GM21717 (cell line): Measurements from ENCODE around the gene KCNMB2.
"Not testable (repeated sequence)": the region's sequence is repeated elsewhere in the genome, so short reads cannot be mapped to it uniquely, and the experiment has no call there.

Experiments
- ATAC-seq: cut with Tn5 transposase; IDR thresholded peaks from one replicate; pipeline ENCODE4 v1.9.1; 2021; ENCODE audit warnings: mild to moderate bottlenecking, moderate library complexity; ENCODE audit not compliant: unreplicated experiment

The KCNMB2 gene

DNA sequence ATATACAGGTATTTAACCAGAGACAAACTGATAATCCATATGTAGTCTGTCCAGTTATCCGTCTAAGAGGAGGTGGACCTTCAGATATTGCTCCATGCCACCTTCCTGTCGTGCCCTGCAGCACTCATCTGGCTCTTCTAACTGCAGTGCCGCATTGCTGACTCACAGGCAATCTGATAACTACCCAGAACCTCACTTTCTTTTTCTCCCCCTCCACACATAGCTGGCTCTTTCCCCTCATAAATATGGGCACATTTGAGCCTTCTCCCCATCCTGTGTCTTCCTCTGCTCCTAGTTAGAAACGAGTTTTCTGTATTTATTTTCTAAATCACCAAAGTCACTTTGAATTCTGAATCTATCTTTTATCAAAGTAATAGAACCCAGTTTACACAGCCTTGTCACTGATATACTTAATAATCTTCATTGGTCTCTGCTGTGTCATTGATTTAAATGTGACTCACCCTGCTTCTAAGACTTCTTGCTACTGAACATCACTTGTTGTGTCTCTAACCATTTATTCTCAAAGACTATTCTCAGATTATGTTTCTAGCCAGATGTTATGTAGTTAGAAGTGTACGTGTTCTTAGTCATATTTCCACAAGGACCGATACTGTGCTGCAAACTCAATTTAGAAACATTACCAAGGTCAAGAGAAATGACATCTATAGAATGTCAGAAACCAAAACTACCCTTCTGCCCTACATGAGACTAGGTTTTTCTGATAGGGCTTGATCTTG lies 17.4 kb upstream of the KCNMB2 start:
- ATAC-seq = peak; percentile 81

DNA sequence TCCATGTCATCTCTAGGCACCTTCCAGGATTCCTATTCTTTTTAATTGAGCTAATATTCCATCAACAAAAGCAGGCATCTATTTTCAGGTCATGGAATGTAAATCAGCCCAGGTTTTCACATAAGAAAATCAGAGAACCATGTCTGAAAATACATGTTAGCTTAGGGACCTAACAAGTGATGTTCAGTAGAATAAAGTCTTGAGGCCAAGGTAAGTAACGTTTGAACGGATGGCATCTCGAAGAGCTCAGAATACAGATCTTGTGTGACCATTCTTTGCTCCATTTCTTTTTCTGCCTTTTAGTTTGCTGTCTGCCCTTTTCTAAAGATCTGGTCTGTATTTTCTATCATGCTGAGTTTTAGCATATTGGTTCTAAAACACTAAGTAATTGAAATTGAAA lies 16.5 kb upstream of the KCNMB2 start:
- no peak for ATAC-seq

DNA sequence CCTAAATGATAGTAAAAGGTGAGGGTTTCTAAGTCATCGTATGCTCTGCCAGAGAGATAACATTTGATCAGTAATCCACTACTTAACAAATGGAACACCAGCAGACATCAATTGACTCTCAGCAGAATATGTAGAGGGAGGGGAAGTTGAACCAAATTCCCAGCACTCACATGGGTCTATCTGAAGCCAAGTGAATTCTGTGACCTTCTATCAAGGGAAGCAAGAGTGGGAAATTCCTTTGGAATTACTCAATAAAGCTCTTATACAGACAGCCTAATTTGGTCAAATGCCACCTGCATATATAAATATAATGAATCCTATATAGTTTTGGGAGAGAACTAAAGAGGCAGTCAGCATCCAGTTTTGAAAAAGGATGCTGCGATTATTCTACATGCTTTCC lies 15.8 kb upstream of the KCNMB2 start:
- ATAC-seq = no peak

DNA sequence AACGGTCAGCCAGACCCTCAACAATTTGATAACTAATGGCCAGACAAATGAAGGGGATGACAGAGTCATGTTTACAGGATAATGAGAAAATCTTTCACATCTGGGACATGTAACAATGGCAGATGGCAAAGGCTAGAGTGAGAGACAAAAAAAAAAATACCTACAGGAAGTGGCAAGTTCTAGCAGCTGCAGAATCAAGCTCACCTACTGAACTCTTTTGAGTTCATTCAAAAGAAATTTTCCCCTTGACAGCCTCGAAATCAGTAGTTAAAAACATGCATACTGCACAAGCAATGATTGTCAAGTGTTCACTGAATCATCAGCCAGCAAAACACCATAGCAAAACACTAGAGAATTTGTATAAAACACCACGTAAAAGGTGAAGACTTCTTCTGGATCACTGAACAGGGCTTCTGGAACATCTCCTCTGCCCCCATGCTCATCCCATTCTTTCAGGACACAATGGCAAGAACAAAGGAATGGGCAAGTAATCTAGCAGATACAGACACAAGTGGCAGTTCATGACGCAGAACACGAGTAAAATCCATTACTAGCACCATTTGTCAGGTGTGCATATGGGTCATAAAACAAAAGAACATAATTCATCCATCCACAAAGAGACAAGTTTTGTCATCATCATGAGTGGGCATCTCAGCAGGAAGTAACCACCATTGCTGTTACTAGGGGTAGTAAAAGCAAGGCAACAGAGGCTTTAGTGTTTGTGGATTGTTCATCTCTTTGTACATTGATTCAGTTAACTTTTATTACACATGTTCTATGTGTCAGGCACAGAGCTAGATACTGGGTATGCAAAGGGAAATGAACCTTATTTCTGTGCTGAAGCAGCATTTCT lies 13.8 kb upstream of the KCNMB2 start:
- ATAC-seq = no peak

DNA sequence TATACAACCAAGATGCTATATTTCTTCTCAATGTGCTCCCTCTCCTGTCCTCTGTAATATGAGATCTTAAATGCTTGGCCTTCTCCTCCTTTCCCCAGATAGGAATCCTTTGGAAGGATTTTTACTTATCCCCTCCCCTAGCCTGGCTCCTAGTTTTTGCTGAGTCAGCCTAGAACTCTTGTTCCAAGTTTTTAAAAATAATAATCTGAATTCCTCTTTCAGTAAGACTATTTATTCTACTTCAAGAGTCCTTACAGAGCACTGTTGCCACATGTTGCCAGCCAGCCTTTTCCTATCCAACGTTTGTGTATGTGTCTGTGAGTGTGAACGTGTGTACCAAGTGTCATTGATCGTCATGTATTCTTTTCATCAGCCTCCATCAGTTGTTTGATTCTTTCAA lies 11.0 kb upstream of the KCNMB2 start:
- no peak for ATAC-seq

DNA sequence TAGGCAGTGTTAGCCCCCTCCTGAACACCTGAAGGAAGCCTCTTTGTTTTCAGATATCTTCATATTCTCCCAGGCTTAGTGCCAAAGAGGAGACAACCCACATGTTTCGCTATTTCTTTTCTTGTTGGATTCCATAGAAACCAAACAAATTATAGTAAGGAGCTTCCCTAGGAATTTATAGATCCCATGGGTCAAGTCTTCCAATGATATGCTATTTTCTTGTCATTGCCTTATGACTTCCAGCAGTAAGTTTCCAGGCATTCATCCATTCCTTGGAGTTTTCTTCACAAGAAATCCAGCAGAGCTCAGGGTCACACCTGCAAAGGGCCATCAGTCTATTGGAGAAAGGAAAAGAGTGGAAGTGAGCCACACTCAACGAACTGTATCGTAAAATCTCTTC lies 9.9 kb upstream of the KCNMB2 start:
- ATAC-seq = no peak

DNA sequence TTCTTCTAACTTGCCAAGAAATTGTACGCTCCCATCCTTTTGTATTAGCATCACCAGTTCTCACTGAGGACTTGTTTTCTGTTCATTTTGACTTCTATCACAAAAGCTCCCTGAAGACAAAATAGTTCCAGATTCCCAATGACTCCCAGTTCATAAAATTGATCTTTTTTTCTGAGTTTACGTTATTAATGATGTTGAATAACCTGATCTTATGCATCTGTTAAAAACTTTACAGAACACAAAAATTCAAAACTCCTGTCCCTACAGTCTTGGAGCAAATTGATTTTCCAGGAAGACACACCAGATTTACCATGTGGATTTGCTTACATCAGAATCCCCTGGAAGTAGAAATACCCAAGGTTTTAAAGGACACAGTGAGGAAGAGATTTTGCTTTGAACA lies 8.3 kb upstream of the KCNMB2 start:
- ATAC-seq = no peak

DNA sequence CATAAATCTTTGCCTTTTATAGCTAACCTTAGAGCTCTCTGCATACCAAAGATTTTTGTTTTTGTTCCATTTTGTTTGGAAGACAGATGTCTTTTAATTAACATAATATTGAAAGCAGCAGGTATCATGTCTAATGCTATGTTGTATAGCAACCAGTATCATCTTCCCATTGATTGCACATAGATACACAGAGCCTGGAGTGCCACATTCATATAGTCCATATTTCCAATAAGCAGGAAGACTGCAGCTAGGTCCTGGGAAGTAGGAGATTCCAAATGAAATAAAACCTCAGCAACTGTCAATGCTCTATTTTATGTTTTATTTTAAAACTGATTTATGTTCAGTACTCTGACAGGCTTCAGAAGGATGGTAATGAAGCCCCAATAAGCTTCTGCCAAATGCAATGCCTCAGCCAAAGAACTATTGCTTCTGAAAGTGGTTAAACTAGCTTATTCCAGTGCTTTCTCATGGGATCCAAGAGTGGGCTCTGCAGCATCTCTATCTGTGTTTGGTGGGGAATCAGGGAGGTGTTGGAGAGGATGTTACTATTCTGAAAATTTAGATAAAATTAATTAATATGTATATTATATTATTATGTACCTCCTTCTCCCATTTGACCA lies 6.5 kb upstream of the KCNMB2 start:
- ATAC-seq = no peak

DNA sequence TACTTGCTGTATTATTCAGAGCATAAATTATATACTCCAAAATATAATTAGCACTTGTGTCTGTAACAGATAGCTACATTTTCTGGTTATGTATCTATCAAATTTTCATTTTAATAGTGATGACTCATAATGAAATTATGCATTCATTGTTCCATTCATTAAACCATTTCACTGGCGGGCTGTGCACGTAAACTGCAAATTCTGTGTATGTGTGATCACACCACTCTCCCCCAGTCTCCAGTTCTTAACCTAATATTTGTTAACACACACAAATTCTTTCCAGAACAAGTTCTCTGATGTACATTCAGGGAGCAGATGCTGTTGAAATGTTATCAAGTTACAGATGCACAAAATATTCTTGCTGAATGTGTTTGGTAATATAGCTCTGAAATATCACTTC lies 3.8 kb upstream of the KCNMB2 start:
- no peak for ATAC-seq

DNA sequence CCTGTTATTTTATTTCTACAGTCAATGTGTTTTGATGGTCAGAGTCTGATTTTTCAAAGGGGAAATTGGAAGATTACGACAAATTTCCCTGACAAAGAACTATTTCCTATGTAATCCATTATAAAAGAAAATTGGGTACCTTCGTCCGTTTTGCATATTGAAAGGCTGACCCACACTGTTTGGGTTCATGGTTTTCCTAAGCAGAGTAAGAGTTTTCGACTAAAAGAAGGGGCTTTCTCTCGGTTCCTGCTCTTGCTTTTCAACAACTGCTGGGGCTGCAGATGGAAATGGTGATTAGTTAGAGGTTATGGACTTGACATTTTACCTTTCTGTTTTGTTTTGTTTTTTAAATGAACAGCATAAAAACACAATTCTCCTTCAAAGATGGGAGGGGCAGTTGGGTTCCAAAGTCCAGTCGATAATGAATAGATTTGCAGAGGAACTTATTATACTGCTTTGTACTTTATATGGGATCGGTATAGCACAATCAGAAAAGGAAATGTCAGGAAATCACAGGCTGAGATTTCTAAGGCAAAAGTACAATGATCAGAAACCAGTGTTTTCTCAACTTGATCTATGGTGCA lies 978 bp downstream of the KCNMB2 start:
- no peak for ATAC-seq

DNA sequence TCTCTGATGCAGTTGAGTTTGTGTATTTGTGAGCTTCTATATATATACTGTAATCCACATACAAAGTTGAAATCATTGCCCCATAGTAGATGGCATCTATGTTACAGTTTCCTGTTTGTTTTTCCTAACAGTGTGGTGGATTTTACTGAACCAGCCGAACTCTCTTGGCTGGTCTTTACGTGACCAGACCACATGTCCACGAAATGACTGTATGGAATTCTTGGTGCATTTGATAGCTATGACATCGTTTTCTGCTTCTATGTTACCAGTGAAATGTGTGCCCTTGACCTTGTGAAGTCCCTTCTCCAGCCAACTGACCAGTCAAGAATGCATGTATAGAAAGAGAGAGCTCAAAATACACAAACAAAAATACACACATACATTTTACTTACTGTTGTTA lies 1.8 kb downstream of the KCNMB2 start:
- ATAC-seq = no peak

DNA sequence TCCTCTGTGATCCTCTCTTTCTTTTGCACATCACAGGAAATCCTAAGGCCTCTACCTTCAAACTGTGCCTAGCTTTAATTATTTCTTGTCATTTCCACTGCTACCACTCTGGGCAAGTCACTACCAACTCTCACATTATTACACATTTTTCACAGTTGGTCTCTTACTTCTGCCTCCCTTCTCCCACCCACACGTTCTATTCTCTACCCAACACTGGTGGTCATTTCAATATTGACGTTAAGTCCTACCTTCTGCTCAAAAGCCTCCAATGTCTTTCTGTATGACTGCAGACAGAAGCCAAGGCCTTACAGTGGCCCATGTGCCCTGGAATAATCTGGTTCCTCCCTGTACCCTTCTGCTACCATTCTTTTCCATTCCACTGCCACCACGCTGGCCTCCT lies 3.9 kb downstream of the KCNMB2 start:
- no peak for ATAC-seq

DNA sequence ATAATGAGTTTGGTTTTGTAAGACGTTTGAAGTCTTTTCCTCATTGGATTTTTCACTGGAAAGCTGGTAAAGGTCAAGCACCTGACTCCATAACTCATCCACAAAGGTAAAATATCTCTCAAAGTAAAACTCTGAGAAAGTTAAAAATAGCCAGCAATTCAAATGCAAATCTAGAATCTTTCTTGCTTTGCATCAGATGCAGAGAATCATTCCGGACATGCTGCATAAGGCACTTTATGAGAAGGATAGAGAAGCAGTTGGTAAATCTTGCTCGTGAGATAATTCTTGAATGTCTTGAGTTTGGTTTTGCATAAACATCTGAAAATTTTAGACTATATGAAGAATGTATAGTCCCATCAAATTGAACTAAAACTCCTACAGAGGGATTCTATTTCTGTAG lies 9.1 kb downstream of the KCNMB2 start:
- no peak for ATAC-seq

DNA sequence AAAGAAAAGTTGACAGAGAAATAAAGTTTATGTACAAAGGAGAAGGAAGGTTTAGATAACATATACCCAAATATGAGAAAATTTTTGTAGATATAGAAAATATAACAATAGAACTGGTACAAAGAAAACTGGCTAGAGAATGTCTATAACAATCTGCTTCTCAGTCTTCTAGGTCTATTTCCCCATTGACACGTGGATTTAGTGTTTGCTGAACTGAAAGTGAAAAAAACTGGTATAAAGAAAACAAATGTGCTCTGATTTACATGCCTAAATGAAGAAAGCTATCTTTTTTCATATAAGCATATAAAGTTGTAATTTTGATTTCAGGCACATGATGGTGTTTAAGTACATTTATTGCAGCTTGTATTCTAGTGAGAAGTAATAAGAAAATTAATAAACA lies 9.8 kb downstream of the KCNMB2 start:
- ATAC-seq = peak; percentile 70

DNA sequence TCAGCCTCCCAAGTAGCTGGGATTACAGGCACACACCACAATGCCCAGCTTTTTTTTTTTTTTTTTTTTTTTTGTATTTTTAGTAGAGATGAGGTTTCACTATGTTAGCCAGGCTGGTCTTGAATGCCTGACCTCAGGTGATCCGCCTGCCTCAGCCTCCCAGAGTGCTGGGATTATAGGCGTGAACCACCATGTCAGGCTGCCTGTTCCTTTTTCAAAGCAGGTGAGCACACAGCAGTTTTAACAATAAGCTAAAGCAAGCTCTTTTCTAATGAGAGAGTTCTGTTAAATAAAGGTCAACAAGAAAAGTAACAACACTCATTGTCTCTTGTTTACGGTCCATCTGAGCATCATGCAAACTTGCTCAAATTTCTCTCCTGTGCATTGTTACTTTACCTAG lies 13.2 kb downstream of the KCNMB2 start:
- ATAC-seq = not testable (repeated sequence)

DNA sequence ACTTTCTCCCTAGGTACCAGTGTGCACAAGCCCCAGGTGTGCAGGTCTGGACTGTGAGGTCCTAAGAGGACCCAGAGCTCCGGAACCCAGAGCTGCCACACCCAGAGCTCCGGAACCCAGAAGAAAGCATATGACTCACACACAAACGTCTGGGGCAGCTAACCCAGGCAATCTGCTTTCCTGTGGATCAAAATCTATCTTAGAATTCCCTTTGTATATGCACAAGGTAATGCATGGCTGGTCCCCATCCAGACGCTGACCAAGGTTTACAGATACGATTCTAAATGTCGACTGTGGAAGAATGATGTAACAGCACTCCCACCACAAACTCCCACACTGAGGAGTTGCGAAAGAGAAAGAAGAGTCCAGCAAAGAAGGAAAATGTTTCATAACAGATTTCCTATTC lies 15.7 kb downstream of the KCNMB2 start:
- no peak for ATAC-seq

DNA sequence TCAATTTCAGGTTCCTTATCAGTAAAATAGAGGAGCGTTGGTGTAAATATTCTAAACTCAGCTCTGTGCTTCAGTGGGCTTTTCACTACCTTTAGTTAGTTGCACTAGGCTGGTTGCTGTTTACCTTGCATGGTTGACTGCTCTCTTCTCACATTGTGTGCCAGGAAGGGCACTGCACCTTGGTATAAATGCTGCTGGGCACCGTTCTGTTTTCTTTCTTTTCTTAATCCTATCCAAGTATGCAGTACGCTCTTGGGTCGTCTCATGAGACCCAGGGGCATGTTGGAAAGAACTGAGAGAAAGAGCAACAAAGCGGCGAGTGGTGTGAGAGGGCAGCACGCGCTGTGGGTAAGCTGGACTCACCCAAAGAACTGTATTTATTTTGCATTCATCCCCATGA lies 22.4 kb downstream of the KCNMB2 start:
- ATAC-seq = no peak

DNA sequence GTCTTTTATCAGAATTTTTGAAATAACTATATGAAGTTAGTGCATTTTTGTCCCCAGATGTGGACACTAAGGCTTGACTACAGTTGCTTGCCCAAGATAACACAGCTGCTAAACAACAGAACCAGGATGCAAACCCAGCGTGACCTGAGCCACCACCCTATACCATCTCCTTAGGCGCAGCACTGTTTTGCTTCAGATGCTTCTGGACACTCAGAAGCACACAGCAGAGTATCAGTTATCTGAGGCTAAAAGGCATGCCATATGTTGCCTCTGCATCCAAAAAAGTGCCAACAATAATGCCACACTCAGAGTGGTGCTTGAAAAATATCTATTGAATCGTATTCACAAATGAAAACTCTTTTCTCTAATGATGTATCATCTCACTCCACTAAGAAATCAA lies 24.5 kb downstream of the KCNMB2 start:
- no peak for ATAC-seq

DNA sequence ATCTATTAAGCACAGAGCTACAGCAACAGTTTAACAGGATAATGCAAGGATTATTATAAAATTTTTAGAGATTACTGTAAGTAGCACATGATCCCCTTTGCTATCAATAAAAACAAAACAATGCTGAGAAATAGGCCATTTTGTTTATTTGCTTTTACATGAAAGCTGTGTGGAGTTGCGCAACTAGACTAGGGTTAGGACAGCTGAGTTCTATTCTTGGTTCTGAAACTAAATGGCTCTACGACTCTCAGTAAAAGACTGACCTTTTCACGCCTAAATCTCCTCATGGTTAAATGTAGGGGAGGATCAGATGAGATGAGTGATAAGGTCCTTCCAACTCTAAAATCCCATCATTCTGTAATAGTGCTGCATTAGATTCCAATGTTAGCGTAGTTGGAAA lies 25.0 kb downstream of the KCNMB2 start:
- no peak for ATAC-seq

DNA sequence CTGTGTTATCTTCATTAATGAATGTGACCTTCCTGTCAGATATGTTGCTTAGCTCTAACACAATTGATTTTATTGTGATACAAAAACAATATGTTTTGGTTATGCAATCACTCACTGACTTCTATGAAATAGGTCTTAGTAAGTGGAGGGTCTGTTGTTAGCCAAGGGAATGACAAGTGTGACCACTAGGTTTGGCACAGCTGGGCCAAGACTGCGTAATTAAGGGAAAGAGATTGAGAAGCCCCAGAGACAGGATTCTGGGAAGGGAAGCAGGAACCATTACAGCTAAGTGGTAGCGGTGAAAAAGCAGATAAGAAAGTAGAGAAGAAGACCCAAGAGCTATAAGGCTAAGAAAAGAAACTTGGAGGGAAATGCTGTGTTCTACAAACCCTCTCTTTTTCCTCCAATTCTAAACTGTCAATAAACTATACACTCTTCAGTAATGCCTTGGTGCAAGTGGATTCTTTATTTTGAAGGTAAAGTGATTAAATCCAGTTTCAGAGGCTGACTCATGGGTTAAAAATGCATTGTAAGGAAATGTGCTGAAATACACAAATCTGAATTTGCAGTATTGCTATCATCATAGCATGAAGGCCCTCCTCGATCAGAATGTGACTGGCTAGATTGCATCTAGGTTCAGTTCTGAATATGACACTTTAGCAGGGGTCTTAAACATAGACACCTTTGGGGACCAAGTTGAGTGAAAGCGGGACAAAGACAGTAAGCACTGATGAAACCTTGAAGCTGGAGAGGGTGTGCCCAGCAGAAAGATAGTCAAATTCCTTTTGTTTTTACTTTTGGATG lies 26.1 kb downstream of the KCNMB2 start:
- ATAC-seq = no peak

DNA sequence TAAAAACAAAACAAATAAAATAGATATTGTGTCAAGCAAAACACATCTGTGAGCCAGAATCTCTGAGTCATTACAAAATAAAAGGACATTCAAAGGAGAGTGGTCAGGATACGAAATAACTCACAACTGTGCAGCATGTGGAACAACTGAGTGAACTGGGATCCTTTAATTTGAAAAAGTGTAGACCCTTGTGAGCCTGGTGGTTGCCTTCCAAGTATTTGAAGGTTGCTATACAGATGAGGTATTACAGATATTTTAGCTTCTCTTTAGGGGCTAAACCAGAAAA lies 26.7 kb downstream of the KCNMB2 start:
- ATAC-seq = no peak
